Right renal cortex interstitium (tissue), 3 donors: Measurements from ENCODE around the gene FOLR2. TPM values are rescaled to one million over a fixed set of nuclear protein-coding genes. Genes with fewer than 3 reads are reported as not detected.

Source experiments
- DNase-seq, 3 donors: peaks; one replicate each; pipeline ENCODE4 v3.0.0-alpha.2; 2013; ENCODE audit warnings: low read depth in 3 of 3, low spot score in 2 of 3
- polyA plus RNA-seq, 3 donors: library from polyadenylated mRNA; unstranded; fragments of 120-200 nt; gene quantifications; one replicate each; pipeline ENCODE4 v1.2.1, GENCODE V29; 2013; ENCODE audit not compliant: insufficient read length in 3 of 3

FOLR2 gene
- polyA plus RNA-seq, 3 donors = 9.6 to 10.8 (median 9.7) TPM

- no peak for DNase-seq
Observed at GRCh38 chr11:72239849-72240460, 23.4 kb downstream of the FOLR2 start.

DNA sequence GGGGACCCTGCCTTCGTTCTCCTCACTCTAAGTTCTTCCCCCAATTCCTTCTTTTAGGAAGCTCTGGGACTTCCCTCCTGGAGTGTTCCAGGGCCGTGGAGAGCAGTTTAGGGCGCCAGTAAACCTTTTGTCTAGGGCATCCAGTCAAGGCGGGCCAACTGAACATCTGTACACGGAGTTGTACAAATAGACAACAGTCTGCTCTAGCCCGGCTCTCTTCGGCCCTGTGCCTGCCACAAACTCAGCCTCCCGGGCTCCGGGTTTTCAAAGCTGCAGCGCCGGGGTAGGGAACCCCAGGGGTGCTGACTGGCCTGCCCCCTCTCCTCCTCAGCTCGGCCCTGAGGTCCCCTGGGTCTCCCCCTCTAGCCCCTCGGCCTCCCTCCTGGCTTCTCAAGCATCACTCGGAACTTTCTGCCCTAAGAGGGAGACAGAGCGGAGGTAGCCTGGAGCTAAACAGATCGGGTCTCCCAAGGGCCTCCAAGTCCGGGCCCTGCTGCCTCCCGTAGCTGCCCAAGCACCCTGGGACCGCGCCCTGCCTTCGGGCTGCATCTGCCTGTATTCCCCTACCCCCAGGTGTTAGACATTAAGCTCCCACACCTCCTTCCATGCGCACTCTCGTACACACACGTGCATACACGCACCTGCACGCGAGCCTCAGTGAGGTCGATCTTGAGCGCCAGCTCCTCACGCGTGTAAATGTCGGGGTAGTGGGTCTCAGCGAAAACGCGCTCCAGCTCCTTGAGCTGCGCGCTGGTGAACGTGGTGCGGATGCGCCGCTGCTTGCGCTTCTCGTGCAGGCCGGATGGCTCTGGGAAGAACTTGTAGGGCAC is 24.1 kb downstream of the FOLR2 start:
- DNase-seq = no peak

DNA sequence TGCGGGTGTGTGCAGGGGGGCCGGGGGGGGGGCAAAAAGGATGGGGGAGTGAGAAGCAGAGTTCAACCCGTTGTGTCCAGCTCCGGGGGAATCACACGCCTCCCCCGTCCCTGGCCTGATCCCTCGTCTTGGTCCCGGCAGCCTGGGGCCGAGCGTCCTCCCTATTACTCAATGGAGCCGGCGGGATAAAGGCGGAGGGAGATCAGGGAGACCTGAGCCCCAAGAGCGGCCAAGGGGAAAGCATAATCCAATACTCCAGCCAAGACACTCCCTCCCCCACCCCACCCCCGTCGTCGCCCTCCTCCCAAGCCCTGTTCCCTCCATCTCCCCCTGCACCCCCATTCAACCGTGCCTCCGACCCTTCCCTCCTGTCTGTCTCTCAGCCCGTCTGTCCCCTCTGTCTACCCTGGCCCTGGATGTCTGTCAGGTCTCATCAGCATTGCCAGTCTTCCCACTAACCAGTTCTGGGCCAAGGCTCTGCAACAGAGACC is 24.7 kb downstream of the FOLR2 start:
- DNase-seq = no peak

GRCh38 chr11:72242141-72242540 is 25.5 kb downstream of the FOLR2 start:
- DNase-seq = no peak

- no peak for DNase-seq
Observed at GRCh38 chr11:72243173-72244059, 26.8 kb downstream of the FOLR2 start.

GRCh38 chr11:72244060-72244360 is 27.4 kb downstream of the FOLR2 start, which contains the start of gene PHOX2A:
Gene PHOX2A (minus strand): TSS chr11:72244176. CDS start chr11:72244004, 172 bp downstream.
- DNase-seq = no peak

GRCh38 chr11:72244361-72245262 is 28.0 kb downstream of the FOLR2 start:
- no peak for DNase-seq

- no peak for DNase-seq
Observed at GRCh38 chr11:72245263-72245816, 28.7 kb downstream of the FOLR2 start.

- no peak for DNase-seq
Observed at GRCh38 chr11:72247584-72247983, 31.0 kb downstream of the FOLR2 start.

- no peak for DNase-seq
Observed at GRCh38 chr11:72249961-72250360, 33.4 kb downstream of the FOLR2 start.

- no peak for DNase-seq
Observed at GRCh38 chr11:72250661-72251464, 34.3 kb downstream of the FOLR2 start.

DNA sequence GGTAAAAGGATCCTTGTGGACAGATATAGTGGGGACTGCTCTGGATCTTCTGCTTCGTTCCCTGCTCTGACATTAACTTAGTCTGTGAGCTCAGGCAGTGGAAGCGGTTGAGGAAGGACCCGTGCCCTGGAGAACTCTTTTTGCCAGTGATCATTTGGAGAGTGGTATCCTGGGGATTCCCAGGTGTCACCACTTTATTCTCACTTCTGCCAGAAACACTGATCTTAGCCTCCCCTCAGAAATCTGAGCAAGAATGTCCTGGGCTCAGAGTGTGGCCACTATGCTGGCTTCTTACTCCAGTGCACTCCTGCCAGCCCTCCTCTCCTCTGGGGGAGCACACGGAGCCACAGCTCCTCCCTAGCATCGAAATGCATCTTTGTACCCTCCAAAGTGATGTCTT is 35.0 kb downstream of the FOLR2 start:
- DNase-seq = no peak

DNA sequence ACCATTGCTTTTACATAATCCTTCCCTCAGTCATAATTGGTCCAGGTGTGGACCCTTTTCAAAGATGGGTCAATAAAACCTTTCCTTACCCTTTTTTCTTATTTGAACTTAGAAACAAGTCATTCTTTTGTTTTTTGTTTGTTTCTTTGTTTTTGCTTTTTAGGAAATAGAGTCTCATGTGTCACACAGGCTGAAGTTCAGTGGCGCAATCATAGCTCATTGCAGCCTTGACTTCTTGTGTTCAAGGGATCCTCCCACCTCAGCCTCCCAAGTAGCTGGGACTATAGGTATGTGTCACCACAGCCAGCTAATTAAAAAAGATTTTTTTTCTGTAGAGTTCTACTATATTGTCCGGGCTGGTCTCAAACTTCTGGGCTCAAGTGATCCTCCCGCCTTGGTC is 36.8 kb downstream of the FOLR2 start:
- no peak for DNase-seq

DNA sequence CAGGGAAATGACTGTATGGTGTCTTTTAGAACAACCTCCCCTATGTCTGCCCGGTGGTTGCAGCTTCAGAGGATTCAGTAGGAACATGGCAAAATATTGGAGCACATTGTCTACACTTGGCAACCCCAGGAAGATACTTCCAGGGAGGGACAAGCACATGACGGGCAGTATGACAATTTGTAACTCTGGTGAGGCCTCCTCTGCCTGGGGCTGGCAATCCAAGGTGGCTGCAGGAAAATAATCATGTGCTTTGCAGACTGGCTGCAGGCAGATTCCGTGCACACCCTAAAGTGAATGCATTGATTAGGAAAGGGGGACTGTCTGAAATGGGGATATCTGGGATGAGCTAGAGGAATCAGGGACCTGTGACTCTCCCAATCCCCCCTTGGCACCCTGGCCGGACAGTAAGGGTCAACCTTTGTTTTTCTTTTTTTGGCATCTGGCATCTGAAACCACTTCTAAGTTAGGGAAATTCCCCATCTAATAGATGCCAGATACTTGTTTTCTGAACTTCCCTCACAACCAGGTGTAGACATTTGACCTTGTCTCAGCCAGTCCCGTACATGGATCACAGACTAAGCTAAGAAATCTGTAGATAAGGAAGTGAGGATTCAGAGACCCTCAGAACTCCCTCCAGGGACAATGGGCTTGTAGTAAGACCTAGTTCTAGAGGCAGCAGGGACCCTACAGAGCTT is 37.9 kb downstream of the FOLR2 start:
- no peak for DNase-seq

DNA sequence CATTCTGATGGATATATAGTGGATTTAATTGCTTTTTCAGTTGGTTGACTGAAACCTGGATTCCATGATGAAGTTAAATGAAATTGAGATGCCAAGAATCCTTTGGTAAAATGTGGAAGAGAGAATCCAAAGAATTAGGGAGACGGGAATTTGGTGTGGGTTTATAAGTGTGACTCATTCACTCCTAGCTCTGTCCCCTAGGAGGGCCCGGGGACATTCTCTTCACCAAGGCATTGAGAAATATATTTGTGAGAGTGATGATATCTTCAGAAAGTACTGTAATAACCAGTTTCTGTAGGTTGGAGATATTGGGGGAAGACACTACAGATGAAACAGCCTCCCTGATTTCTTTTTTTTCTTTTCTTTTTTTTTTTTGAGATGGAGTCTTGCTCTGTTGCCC is 41.0 kb downstream of the FOLR2 start:
- DNase-seq = no peak

GRCh38 chr11:72259490-72259889 is 42.9 kb downstream of the FOLR2 start:
- DNase-seq = no peak

DNA sequence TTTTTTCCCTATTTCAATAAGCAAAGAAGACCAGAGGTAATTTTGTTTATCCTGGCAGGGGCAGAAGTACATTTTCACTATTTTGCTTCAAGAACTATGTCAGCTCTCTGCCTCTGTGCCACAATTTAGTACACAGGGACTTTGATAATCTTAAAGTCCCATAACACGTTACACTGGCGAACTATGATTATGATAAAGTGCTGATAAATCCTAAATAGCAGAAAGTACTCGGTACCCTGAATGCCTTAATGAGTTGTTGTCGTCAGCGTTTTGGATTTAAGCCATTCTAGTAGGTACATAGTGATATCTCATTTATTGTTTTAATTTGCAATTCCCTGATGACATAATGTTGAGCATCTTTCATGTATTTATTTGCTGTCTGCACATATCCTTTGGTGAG is 44.0 kb downstream of the FOLR2 start:
- no peak for DNase-seq

- no peak for DNase-seq
Observed at GRCh38 chr11:72263361-72263760, 46.8 kb downstream of the FOLR2 start.

DNA sequence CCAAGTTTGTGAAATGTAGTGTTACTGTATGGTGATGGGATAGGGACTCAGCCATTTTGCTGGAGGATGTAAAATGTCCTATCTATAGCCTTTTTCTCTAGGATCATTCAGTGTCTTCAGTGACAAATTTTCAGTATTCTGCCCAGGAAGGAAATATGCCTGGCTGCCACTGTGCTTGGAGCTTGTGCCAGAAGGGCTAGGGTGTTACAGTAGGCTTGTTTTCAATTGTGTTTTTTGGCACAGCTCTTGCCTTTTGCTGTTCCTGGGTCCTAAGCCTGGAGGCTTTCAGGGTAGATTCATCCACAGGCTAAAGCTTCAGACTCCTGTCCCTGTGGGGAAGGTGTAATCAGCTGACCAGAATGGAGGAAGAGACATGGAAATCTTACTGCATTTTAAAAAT is 49.4 kb downstream of the FOLR2 start:
- no peak for DNase-seq
